Testis (tissue), 3 donors: Measurements from ENCODE around the gene PSENEN. TPM values are rescaled to one million over a fixed set of nuclear protein-coding genes. Genes with fewer than 3 reads are reported as not detected.

Source experiments
- DNase-seq: peaks from one replicate; pipeline ENCODE4 v3.0.0-alpha.2; 2019
- H3K27ac ChIP-seq, 2 donors: fragments of 200-600 bp; sonication (generic); one replicate each; pipeline ENCODE4 v1.5.1; 2019
- H3K27me3 ChIP-seq: fragments of 200-600 bp; sonication (generic); one replicate; pipeline ENCODE4 v1.5.1; 2019
- H3K36me3 ChIP-seq: fragments of 200-600 bp; sonication (generic); one replicate; pipeline ENCODE4 v1.5.1; 2017; ENCODE audit warnings: low read depth; ENCODE audit errors: missing control alignments
- H3K4me1 ChIP-seq: fragments of 200-600 bp; sonication (generic); one replicate; pipeline ENCODE4 v1.5.1; 2019
- H3K4me3 ChIP-seq, 2 donors: fragments of 200-600 bp; sonication (generic); one replicate each; pipeline ENCODE4 v1.5.1; 2017 to 2019
- H3K9me3 ChIP-seq: fragments of 200-600 bp; sonication (generic); one replicate; pipeline ENCODE4 v1.5.1; 2017
- CTCF ChIP-seq, 3 experiments: fragments of 450-650 bp in 2 of 3; fragments of 200-600 bp in 1 of 3; sonication (generic) in 1 of 3; IDR thresholded peaks; one replicate each; pipeline ENCODE4 v1.5.1; 2016 to 2019; ENCODE audit warnings: antibody characterized with exemption in 3 of 3, mild to moderate bottlenecking in 2 of 3, moderate library complexity in 1 of 3
- POLR2A ChIP-seq: fragments of 450-650 bp; IDR thresholded peaks from one replicate; pipeline ENCODE4 v1.6.1; 2017; ENCODE audit warnings: antibody characterized with exemption, mild to moderate bottlenecking, moderate library complexity
- WGBS, 2 donors: methylation state at CpG; one replicate each; pipeline ENCODE4 v1.1.5; 2018; 5-methylcytosine and 5-hydroxymethylcytosine counted together
- intact Hi-C: fragments of 100-400 bp; cut with DNase I; formaldehyde crosslinking; loops from one replicate; pipeline ENCODE4 v1.15.1; 2023; ENCODE audit warnings: low total_unique reads
- polyA plus RNA-seq: library from polyadenylated mRNA; stranded (reverse); fragments of 350-450 nt; fragmentation: Illumina TruSeq; extraction: RNeasy Lipid Tissue Mini Kit (QIAGEN cat#74804); gene quantifications from one replicate; pipeline ENCODE4 v1.2.3, GENCODE V29; 2014; ENCODE audit warnings: low read depth, low replicate concordance; ENCODE audit not compliant: insufficient read depth
- total RNA-seq, 2 donors: library from RNA; depleted of rRNA; stranded (reverse); fragments of >200 nt; gene quantifications; one replicate each; pipeline ENCODE4 v1.2.3, GENCODE V29; 2016

Gene PSENEN
- total and polyA plus RNA-seq, 3 donors from 2014 or later = 100 to 303 (median 121) TPM

DNA sequence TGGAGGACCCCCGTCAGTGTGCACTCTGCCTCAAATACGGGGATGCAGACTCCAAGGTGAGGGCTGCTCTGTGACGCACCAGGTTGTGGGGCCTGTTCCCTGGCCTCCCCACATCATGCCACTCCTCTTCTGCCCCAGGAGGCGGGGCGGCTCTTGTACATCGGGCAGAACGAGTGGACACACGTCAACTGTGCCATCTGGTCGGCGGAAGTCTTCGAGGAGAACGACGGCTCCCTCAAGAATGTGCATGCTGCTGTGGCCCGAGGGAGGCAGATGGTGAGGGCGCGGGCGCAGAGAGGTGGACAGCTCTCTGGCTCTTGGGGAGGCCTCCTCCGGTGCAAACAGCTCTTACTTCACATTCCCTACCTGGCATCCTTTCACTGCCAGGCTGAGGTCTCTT, 16.4 kb upstream of the PSENEN start:
- Histone ChIP-seq H3K27ac (no peak overlapping the region), H3K27me3 (no peaks in the 10 kb centered on the region), H3K4me3 (no peak overlapping the region), H3K9me3 (no peaks in the 10 kb centered on the region), H3K36me3 (no peaks in the 10 kb centered on the region), H3K4me1 (no peaks in the 10 kb centered on the region)
- intact Hi-C loops = no loop called here
- DNase-seq = no peak
- WGBS, 2 donors = 87 to 92% methylated on average over 5 to 18 of the region's 18 CpGs
- TF ChIP-seq CTCF (IDR thresholded peaks at IDR 0.05) = no peak

DNA sequence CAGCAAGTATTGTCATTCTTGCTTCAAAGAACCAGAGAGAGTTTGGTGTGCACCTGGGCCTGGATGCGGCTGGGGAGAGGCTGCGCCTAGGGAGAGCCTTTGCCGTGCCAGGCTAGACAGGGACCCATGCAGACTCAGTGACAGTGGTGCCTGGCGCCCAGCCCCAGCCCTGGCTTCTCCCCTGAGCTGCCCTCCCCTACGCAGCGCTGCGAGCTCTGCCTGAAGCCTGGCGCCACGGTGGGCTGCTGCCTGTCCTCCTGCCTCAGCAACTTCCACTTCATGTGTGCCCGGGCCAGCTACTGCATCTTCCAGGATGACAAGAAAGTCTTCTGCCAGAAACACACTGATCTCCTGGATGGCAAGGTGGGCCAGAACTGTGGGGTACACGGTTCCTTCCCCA, 15.7 kb upstream of the PSENEN start:
- no peak for DNase-seq
- intact Hi-C loops = no loop called here
- H3K36me3 ChIP-seq = no peaks in the 10 kb centered on the region

DNA sequence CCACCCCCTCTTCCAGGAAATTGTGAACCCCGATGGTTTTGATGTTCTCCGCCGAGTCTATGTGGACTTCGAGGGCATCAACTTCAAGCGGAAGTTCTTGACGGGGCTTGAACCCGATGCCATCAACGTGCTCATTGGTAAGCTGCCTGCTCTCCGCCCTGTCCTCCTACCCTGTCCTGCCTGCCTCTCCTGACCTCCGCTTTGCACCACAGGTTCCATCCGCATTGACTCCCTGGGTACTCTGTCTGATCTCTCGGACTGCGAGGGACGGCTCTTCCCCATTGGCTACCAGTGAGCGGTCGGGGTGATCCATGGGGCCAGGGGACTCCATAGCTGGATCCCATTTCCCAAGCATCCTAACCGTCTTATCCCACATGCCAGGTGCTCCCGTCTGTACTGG, 15.1 kb upstream of the PSENEN start:
- Histone ChIP-seq H3K4me3 (no peak overlapping the region), H3K9me3 (no peaks in the 10 kb centered on the region), H3K36me3 (no peaks in the 10 kb centered on the region), H3K4me1 (no peaks in the 10 kb centered on the region), H3K27ac (no peak overlapping the region), H3K27me3 (no peaks in the 10 kb centered on the region)
- TF ChIP-seq CTCF (IDR thresholded peaks at IDR 0.05) (no peak), POLR2A (no peak)
- intact Hi-C loops = no loop called here
- no peak for DNase-seq
- WGBS, 2 donors = 92 to 96% methylated on average over 18 of the region's 18 CpGs

More for the DNA sequence above, 15.7 kb upstream of the PSENEN start:
- Histone ChIP-seq H3K4me3 (no peak overlapping the region), H3K4me1 (no peaks in the 10 kb centered on the region), H3K27ac (no peak overlapping the region), H3K27me3 (no peaks in the 10 kb centered on the region), H3K9me3 (no peaks in the 10 kb centered on the region)
- WGBS, 2 donors = 73 to 88% methylated on average over 3 to 11 of the region's 11 CpGs
- TF ChIP-seq CTCF (IDR thresholded peaks at IDR 0.05) = no peak

- no peak overlapping the region for H3K27ac ChIP-seq
- TF ChIP-seq POLR2A = no peak
- TF ChIP-seq CTCF (IDR thresholded peaks at IDR 0.05) = no peak
- no peaks in the 10 kb centered on the region for H3K9me3 ChIP-seq
- H3K36me3 ChIP-seq = no peaks in the 10 kb centered on the region
- DNase-seq = no peak
- intact Hi-C loops = no loop called here
- no peak overlapping the region for H3K4me3 ChIP-seq
- no peaks in the 10 kb centered on the region for H3K27me3 ChIP-seq
- 83 to 87% methylated on average over 9 of the region's 9 CpGs for WGBS, 2 donors
- H3K4me1 ChIP-seq = no peaks in the 10 kb centered on the region
Measured at GRCh38 chr19:35731353-35731752, 14.1 kb upstream of the PSENEN start.

GRCh38 chr19:35731779-35732405, 13.6 kb upstream of the PSENEN start:
- no peaks in the 10 kb centered on the region for H3K36me3 ChIP-seq
- DNase-seq = no peak
- H3K4me3 ChIP-seq = no peak overlapping the region

More at GRCh38 chr19:35731779-35732405, 13.6 kb upstream of the PSENEN start:
- no peaks in the 10 kb centered on the region for H3K9me3 ChIP-seq
- no peak overlapping the region for H3K27ac ChIP-seq
- H3K27me3 ChIP-seq = no peaks in the 10 kb centered on the region
- intact Hi-C loops = no loop called here
- 79 to 85% methylated on average over 14 to 21 of the region's 21 CpGs for WGBS, 2 donors
- no peaks in the 10 kb centered on the region for H3K4me1 ChIP-seq
- TF ChIP-seq CTCF (IDR thresholded peaks at IDR 0.05) (no peak), POLR2A (no peak)
